Gastrocnemius medialis (tissue), 4 donors: ENCODE results near the gene TSC22D3. TPM values are rescaled to one million over a fixed set of nuclear protein-coding genes. Genes with fewer than 3 reads are reported as not detected.
A peak's percentile ranks its signal among the peaks of the same experiment; 100 is the strongest.

Source experiments
- ATAC-seq, 2 donors: fragments of 150-250 bp; one replicate each; pipeline ENCODE4 v1.9.1; 2016
- DNase-seq, 2 donors: peaks; one replicate each; pipeline ENCODE4 v3.0.0-alpha.2; 2019
- H3K27ac ChIP-seq, 4 donors: fragments of 200-600 bp; sonication (generic); 1 replicate in 1 of 4; 2 replicates in 3 of 4; pipeline ENCODE4 v1.5.1; 2016 to 2018; ENCODE audit warnings: mild to moderate bottlenecking in 2 of 4, moderate library complexity in 1 of 4
- H3K27me3 ChIP-seq, 3 donors: fragments of 200-600 bp; sonication (generic) in 2 of 3; 1 replicate in 1 of 3; 2 replicates in 2 of 3; pipeline versions ENCODE4 v1.5.1 to v1.6.0; 2016 to 2019; ENCODE audit warnings: mild to moderate bottlenecking in 1 of 3, moderate library complexity in 1 of 3
- H3K36me3 ChIP-seq, 2 donors: fragments of 200-600 bp; sonication (generic) in 1 of 2; one replicate each; pipeline ENCODE4 v1.5.1; 2017 to 2018
- H3K4me1 ChIP-seq, 2 donors: fragments of 200-600 bp; sonication (generic) in 1 of 2; one replicate each; pipeline ENCODE4 v1.5.1; 2016 to 2017; ENCODE audit warnings: mild to moderate bottlenecking in 2 of 2
- H3K4me3 ChIP-seq, 4 donors: fragments of 200-600 bp; sonication (generic) in 3 of 4; 1 replicate in 1 of 4; 2 replicates in 3 of 4; pipeline ENCODE4 v1.5.1; 2016 to 2019; ENCODE audit warnings: mild to moderate bottlenecking in 2 of 4
- H3K9me3 ChIP-seq, 3 donors: fragments of 200-600 bp; sonication (generic) in 2 of 3; 1 replicate in 1 of 3; 2 replicates in 2 of 3; pipeline ENCODE4 v1.5.1; 2016 to 2019
- CTCF ChIP-seq, 5 experiments: fragments of 450-650 bp in 3 of 5; fragments of 200-600 bp in 2 of 5; sonication (generic) in 2 of 5; IDR thresholded peaks in 4 of 5; conservative IDR thresholded peaks in 1 of 5; 1 replicate in 4 of 5; 2 replicates in 1 of 5; pipeline ENCODE4 v1.5.1; 2016 to 2019; ENCODE audit warnings: antibody characterized with exemption in 5 of 5, mild to moderate bottlenecking in 3 of 5, moderate library complexity in 3 of 5
- POLR2A ChIP-seq, 2 donors: fragments of 450-650 bp; IDR thresholded peaks; one replicate each; pipeline ENCODE4 v1.6.1; 2017; ENCODE audit warnings: antibody characterized with exemption in 2 of 2, mild to moderate bottlenecking in 2 of 2, moderate library complexity in 2 of 2
- in situ Hi-C, 4 donors: fragments of 200-750 bp; cut with MboI; loops; one replicate each; pipeline versions ENCODE4 v1.15.0 to v1.8.0; 2017; ENCODE audit warnings: low sequenced_read_pairs in 4 of 4
- intact Hi-C: fragments of 100-400 bp; cut with DNase I; formaldehyde crosslinking; loops from one replicate; pipeline ENCODE4 v1.15.1; 2023; ENCODE audit warnings: low total_unique reads
- total RNA-seq, 4 donors: library from RNA; depleted of rRNA; stranded (reverse); fragments of >200 nt; gene quantifications; one replicate each; pipeline versions ENCODE4 v1.1.0 to v1.2.3, GENCODE V29; 2016

TSC22D3 gene
- total RNA-seq, 4 donors from 2014 or later, result 689 to 1,948 (median 1,054) TPM

- H3K36me3 ChIP-seq, result no peaks in the 10 kb centered on the region
- in situ Hi-C loops (no loop called here), intact Hi-C loops (no loop called here)
- no peak overlapping the region for H3K4me3 ChIP-seq
- H3K27me3 ChIP-seq, result no peaks in the 10 kb centered on the region
- H3K9me3 ChIP-seq, result no peaks in the 10 kb centered on the region
- ATAC-seq (no peak), DNase-seq (no peak)
- peaks cover 54 to 65% of the 10 kb centered on the region in 2 donors for H3K4me1 ChIP-seq
- TF ChIP-seq CTCF (IDR thresholded peaks at IDR 0.05 in 4 of 5, conservative IDR thresholded peaks at IDR 0.05 in 1 of 5), result no peak
- no peak for TF ChIP-seq POLR2A (IDR thresholded peaks at IDR 0.05)
- H3K27ac ChIP-seq, result peak overlapping the region; percentile 87 to 96 (median 94)
Observed at GRCh38 chrX:107753187-107753586, 22.4 kb downstream of the TSC22D3 start.

- Histone ChIP-seq H3K27me3 (no peaks in the 10 kb centered on the region), H3K4me3 (no peak overlapping the region), H3K27ac (peak overlapping the region; percentile 87 to 96 (median 94)), H3K36me3 (no peaks in the 10 kb centered on the region), H3K4me1 (peaks cover 59 to 65% of the 10 kb centered on the region in 2 donors), H3K9me3 (no peaks in the 10 kb centered on the region)
- no peak for DNase-seq
- intact Hi-C loops (no loop called here), in situ Hi-C loops (no loop called here)
- TF ChIP-seq CTCF (IDR thresholded peaks at IDR 0.05 in 4 of 5, conservative IDR thresholded peaks at IDR 0.05 in 1 of 5) (no peak), POLR2A (IDR thresholded peaks at IDR 0.05) (no peak)
- no peak for ATAC-seq
Observed at GRCh38 chrX:107752714-107753113, 22.9 kb downstream of the TSC22D3 start.

GRCh38 chrX:107752043-107752442, 23.5 kb downstream of the TSC22D3 start:
- H3K27me3 ChIP-seq, result no peaks in the 10 kb centered on the region
- DNase-seq, result no peak
- in situ Hi-C loops, result no loop called here
- no peak overlapping the region for H3K4me3 ChIP-seq
- H3K36me3 ChIP-seq, result no peaks in the 10 kb centered on the region
- H3K4me1 ChIP-seq, result peaks cover 63% of the 10 kb centered on the region in 2 donors
- H3K9me3 ChIP-seq, result no peaks in the 10 kb centered on the region
- TF ChIP-seq POLR2A (IDR thresholded peaks at IDR 0.05) (no peak), CTCF (IDR thresholded peaks at IDR 0.05 in 4 of 5, conservative IDR thresholded peaks at IDR 0.05 in 1 of 5) (no peak)
- H3K27ac ChIP-seq, result peak overlapping the region; percentile 87 to 96 (median 94)
- intact Hi-C loops, result no loop called here
- ATAC-seq, result no peak

GRCh38 chrX:107750861-107751445, 24.6 kb downstream of the TSC22D3 start:
- in situ Hi-C loops, result no loop called here
- no peaks in the 10 kb centered on the region for H3K36me3 ChIP-seq
- H3K27ac ChIP-seq, result peak overlapping the region; percentile 87 to 96 (median 94)
- no peaks in the 10 kb centered on the region for H3K27me3 ChIP-seq
- no peak overlapping the region for H3K4me3 ChIP-seq
- intact Hi-C loops, result no loop called here
- no peak for TF ChIP-seq POLR2A (IDR thresholded peaks at IDR 0.05)
- TF ChIP-seq CTCF (IDR thresholded peaks at IDR 0.05 in 4 of 5, conservative IDR thresholded peaks at IDR 0.05 in 1 of 5), result no peak
- peak; percentile 25 to 44 for ATAC-seq
- H3K4me1 ChIP-seq, result peaks cover 55 to 70% of the 10 kb centered on the region in 2 donors
- no peak for DNase-seq
- no peaks in the 10 kb centered on the region for H3K9me3 ChIP-seq

- intact Hi-C loops, result no loop called here
- ATAC-seq (no peak), DNase-seq (no peak)
- no peaks in the 10 kb centered on the region for H3K9me3 ChIP-seq
- H3K4me3 ChIP-seq, result no peak overlapping the region
- in situ Hi-C loops, result no loop called here
- H3K27me3 ChIP-seq, result no peaks in the 10 kb centered on the region
- H3K4me1 ChIP-seq, result peaks cover 52 to 70% of the 10 kb centered on the region in 2 donors
- no peak for TF ChIP-seq POLR2A (IDR thresholded peaks at IDR 0.05)
- no peak for TF ChIP-seq CTCF (IDR thresholded peaks at IDR 0.05 in 4 of 5, conservative IDR thresholded peaks at IDR 0.05 in 1 of 5)
- peak overlapping the region; percentile 87 to 96 (median 94) for H3K27ac ChIP-seq
- H3K36me3 ChIP-seq, result no peaks in the 10 kb centered on the region
Observed at GRCh38 chrX:107750263-107750662, 25.3 kb downstream of the TSC22D3 start.
